Measurements from ENCODE around the gene KANSL3. TPM values are rescaled to one million over a fixed set of nuclear protein-coding genes. Genes with fewer than 3 reads are reported as not detected.

Gene KANSL3
- total RNA-seq, 1 donor from 2014 or later: 56.1 TPM

- peak in 1 of 2 donors; percentile 61 for DNase-seq (ENCODE audit: low spot score in 2 of 2)
- Histone ChIP-seq H3K36me3 (peaks cover 43 to 57% of the 10 kb centered on the region in 2 donors), H3K27ac (peak overlapping the region in 1 of 2 donors; percentile 21), H3K4me1 (peaks cover 7 to 25% of the 10 kb centered on the region in 2 donors), H3K4me3 (no peak overlapping the region), H3K9me3 (no peaks in the 10 kb centered on the region), H3K27me3 (no peaks in the 10 kb centered on the region)
- intact Hi-C loops (cut with DNase I): no loop called here
- TF ChIP-seq, protein P1, sequence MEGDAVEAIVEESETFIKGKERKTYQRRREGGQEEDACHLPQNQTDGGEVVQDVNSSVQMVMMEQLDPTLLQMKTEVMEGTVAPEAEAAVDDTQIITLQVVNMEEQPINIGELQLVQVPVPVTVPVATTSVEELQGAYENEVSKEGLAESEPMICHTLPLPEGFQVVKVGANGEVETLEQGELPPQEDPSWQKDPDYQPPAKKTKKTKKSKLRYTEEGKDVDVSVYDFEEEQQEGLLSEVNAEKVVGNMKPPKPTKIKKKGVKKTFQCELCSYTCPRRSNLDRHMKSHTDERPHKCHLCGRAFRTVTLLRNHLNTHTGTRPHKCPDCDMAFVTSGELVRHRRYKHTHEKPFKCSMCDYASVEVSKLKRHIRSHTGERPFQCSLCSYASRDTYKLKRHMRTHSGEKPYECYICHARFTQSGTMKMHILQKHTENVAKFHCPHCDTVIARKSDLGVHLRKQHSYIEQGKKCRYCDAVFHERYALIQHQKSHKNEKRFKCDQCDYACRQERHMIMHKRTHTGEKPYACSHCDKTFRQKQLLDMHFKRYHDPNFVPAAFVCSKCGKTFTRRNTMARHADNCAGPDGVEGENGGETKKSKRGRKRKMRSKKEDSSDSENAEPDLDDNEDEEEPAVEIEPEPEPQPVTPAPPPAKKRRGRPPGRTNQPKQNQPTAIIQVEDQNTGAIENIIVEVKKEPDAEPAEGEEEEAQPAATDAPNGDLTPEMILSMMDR (IDR thresholded peaks at IDR 0.05): no peak
Observed at GRCh38 chr2:96551605-96552314, 86.4 kb downstream of the KANSL3 start.

- Histone ChIP-seq H3K27me3 (no peaks in the 10 kb centered on the region), H3K9me3 (no peaks in the 10 kb centered on the region), H3K4me3 (no peak overlapping the region), H3K36me3 (peaks cover 48 to 65% of the 10 kb centered on the region in 2 donors), H3K27ac (no peak overlapping the region), H3K4me1 (peaks cover 14 to 30% of the 10 kb centered on the region in 2 donors)
- intact Hi-C loops (cut with DNase I): no loop called here
- DNase-seq (ENCODE audit: low spot score in 2 of 2): peak in 1 of 2 donors; percentile 58
- TF ChIP-seq, protein P1 (IDR thresholded peaks at IDR 0.05): no peak
Observed at GRCh38 chr2:96550787-96551604, 87.1 kb downstream of the KANSL3 start.

DNA sequence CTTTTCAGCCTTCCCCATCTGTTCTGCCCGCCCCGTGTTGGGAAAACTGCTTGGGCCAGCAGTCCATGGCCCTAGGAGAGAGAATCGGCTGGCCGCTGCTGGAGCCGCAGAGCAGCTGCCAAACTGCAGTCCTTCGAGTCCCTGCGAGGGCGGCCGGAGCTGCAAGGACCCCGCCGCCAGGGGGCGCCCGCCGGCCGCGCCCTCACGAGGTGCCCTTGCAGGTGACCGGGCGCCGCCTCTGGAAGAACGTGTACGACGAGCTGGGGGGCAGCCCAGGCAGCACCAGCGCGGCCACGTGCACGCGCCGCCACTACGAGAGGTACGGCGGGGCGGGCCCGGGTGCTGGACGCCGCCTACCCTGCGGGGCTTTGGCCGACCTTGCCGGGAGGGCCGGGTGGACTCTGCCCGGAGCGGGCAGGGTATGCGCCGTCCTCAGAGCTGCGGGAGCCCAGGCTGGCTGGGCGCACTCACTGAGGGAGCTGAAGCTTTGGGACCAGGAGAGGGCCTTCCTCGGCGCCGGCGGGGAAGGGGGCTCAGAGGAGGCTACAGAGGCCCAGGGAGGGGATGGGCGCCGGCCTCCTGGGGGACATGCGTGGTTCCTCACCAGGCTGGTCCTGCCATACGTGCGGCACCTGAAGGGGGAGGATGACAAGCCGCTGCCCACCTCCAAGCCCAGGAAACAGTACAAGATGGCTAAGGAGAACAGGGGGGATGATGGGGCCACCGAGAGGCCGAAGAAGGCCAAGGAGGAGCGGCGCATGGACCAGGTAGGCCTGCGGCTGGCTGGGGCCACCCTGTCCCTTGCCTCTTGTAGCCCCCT lies 87.9 kb downstream of the KANSL3 start:
- intact Hi-C loops (cut with DNase I): no loop called here
- H3K4me1 ChIP-seq: peaks cover 16 to 32% of the 10 kb centered on the region in 2 donors
- no peak overlapping the region for H3K4me3 ChIP-seq
- no peaks in the 10 kb centered on the region for H3K27me3 ChIP-seq
- peaks cover 54 to 71% of the 10 kb centered on the region in 2 donors for H3K36me3 ChIP-seq
- TF ChIP-seq, protein P1 (IDR thresholded peaks at IDR 0.05): peak in 2 of 3 experiments; percentile 27 to 46
- H3K27ac ChIP-seq: peak overlapping the region; percentile 50 to 59
- peak in 1 of 2 donors; percentile 67 for DNase-seq (ENCODE audit: low spot score in 2 of 2)
- H3K9me3 ChIP-seq: no peaks in the 10 kb centered on the region

DNA sequence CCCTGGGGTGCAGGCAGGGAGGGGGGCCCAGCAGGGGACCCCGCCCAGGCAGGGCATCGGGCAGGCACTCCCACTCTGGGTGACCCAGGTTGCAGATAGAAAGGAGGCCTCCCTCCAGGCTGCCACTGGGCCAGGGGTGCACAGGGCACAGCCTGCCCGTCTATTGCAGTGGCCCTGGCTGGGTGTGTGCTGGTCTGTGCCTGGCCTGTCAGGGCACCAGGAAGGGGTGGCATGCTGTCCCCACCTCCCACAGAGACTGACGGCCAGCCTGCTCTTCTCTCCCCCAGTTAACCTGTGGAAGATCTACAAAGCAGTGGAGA lies 88.7 kb downstream of the KANSL3 start:
- H3K27ac ChIP-seq: peak overlapping the region; percentile 50 to 59
- H3K4me3 ChIP-seq: no peak overlapping the region
- peaks cover 16 to 33% of the 10 kb centered on the region in 2 donors for H3K4me1 ChIP-seq
- TF ChIP-seq, protein P1 (IDR thresholded peaks at IDR 0.05): no peak
- no peaks in the 10 kb centered on the region for H3K27me3 ChIP-seq
- peak in 1 of 2 donors; percentile 60 for DNase-seq (ENCODE audit: low spot score in 2 of 2)
- intact Hi-C loops (cut with DNase I): no loop called here
- H3K36me3 ChIP-seq: peaks cover 55 to 72% of the 10 kb centered on the region in 2 donors
- H3K9me3 ChIP-seq: no peaks in the 10 kb centered on the region

Measured in ascending aorta (tissue), 2 donors.